K562 (cell line): ENCODE data around the gene OLIG1. TPM values are rescaled to one million over a fixed set of nuclear protein-coding genes. Genes with fewer than 3 reads are reported as not detected.

ENCODE experiments used
- ATAC-seq: fragments of 200-7000 bp; cut with Tn5 transposase; 3 replicates; pipeline ENCODE4 v1.9.1; 2020; ENCODE audit warnings: moderate library complexity
- BruUV-seq: library from RNA; stranded (reverse); fragments of 400-500 nt; replicated peaks from 2 replicates; lab custom pipeline; 2021; lab: Mats Ljungman, UMichigan
- CTCF ChIA-PET: fragments of 300-600 bp; formaldehyde crosslinking; extraction: SDS; loops from one replicate; lab custom pipeline; 2021; ENCODE audit warnings: low intra/inter-chr PET ratio; lab: Yijun Ruan, JAX
- POLR2A ChIA-PET: fragments of 300-600, 350-650 bp; sonication (Branson Sonifier 250); formaldehyde crosslinking; extraction: SDS; loops from one replicate; lab custom pipeline; 2021; ENCODE audit warnings: antibody characterized with exemption, inconsistent platforms; lab: Yijun Ruan, JAX
- DNase-seq, 4 experiments: peaks; one replicate each; pipeline versions ENCODE4 v3.0.0 to v3.0.0-alpha.2; 2011 to 2018; ENCODE audit warnings: low spot score in 3 of 4, mixed read lengths in 3 of 4; ENCODE audit errors: extremely low read depth in 1 of 4
- FAIRE-seq: peaks from 2 replicates; lab custom pipeline; 2011; peaks lifted over from hg19 to GRCh38; lab: Jason Lieb, UNC
- H2AFZ ChIP-seq: 2 replicates; pipeline ENCODE4 v1.6.0; 2011; ENCODE audit warnings: low read depth, low read length, control low read depth, inconsistent platforms
- H3K27ac ChIP-seq: fragments of 200-600 bp; 3 replicates; pipeline ENCODE4 v1.8.0; 2011; ENCODE audit warnings: low read depth, mild to moderate bottlenecking, control low read depth, inconsistent platforms, low read length, moderate library complexity, mixed read lengths; ENCODE audit errors: extremely low read depth
- H3K27me3 ChIP-seq, 2 experiments: fragments of 300-600 bp in 1 of 2; 2 replicates in 1 of 2; 3 replicates in 1 of 2; pipeline versions ENCODE4 v1.6.0 to v1.8.0; 2011; ENCODE audit warnings: inconsistent platforms in 2 of 2, low read length in 2 of 2, mild to moderate bottlenecking in 1 of 2, mixed read lengths in 1 of 2, moderate library complexity in 1 of 2; ENCODE audit not compliant: control insufficient read depth in 2 of 2, insufficient read depth in 2 of 2
- H3K36me3 ChIP-seq: fragments of 300-600 bp; 3 replicates; pipeline ENCODE4 v1.8.0; 2011; ENCODE audit warnings: mild to moderate bottlenecking, low read length, inconsistent platforms; ENCODE audit not compliant: control insufficient read depth, insufficient read depth
- H3K4me1 ChIP-seq, 2 experiments: fragments of 200-600 bp in 1 of 2; replicated peaks in 1 of 2; 2 replicates in 1 of 2; 3 replicates in 1 of 2; pipeline versions ENCODE4 v1.5.1 to v1.8.0; 2011; ENCODE audit warnings: inconsistent platforms in 2 of 2, low read length in 2 of 2, mild to moderate bottlenecking in 1 of 2, mixed read lengths in 1 of 2, moderate library complexity in 1 of 2; ENCODE audit not compliant: control insufficient read depth in 2 of 2, insufficient read depth in 2 of 2
- H3K4me2 ChIP-seq: 2 replicates; pipeline ENCODE4 v1.6.1; 2011; ENCODE audit warnings: low read length, control low read depth, inconsistent platforms, mixed read lengths; ENCODE audit not compliant: insufficient read depth
- H3K4me3 ChIP-seq: fragments of 200-600 bp; sonication (generic), shearing (Covaris generic); 2 replicates; pipeline ENCODE4 v1.5.1; 2016; ENCODE audit warnings: control low read depth, inconsistent platforms
- H3K79me2 ChIP-seq: fragments of 200-600 bp; 3 replicates; pipeline ENCODE4 v1.8.0; 2011; ENCODE audit warnings: low read length, inconsistent platforms; ENCODE audit not compliant: control insufficient read depth, insufficient read depth
- H3K9ac ChIP-seq, 2 experiments: 2 replicates each; pipeline versions ENCODE4 v1.6.0 to v1.6.1; 2011; ENCODE audit warnings: low read depth in 2 of 2, low read length in 2 of 2, control low read depth in 1 of 2, inconsistent platforms in 1 of 2, mild to moderate bottlenecking in 1 of 2, mixed read lengths in 1 of 2; ENCODE audit not compliant: insufficient read depth in 1 of 2
- H3K9me1 ChIP-seq: one replicate; pipeline ENCODE4 v1.6.0; 2011; ENCODE audit warnings: inconsistent platforms, mild to moderate bottlenecking, low read length, moderate library complexity; ENCODE audit not compliant: control insufficient read depth, insufficient read depth
- H3K9me3 ChIP-seq: replicated peaks from 2 replicates; pipeline ENCODE4 v1.5.1; 2011; ENCODE audit warnings: low read depth, low read length, inconsistent platforms; ENCODE audit not compliant: control insufficient read depth, insufficient read depth
- H4K20me1 ChIP-seq: replicated peaks from 2 replicates; pipeline ENCODE4 v1.6.1; 2011; ENCODE audit warnings: low read length, inconsistent platforms, mixed read lengths; ENCODE audit not compliant: control insufficient read depth, insufficient read depth
- CBFA2T2 ChIP-seq: fragments of 450-650 bp; conservative IDR thresholded peaks from 2 replicates; pipeline ENCODE4 v1.6.1; 2017; ENCODE audit warnings: mild to moderate bottlenecking
- MAZ ChIP-seq, 2 experiments: fragments of 450-650 bp in 1 of 2; sonication (generic) in 1 of 2; formaldehyde crosslinking; IDR thresholded peaks in 1 of 2; conservative IDR thresholded peaks in 1 of 2; 2 replicates each; pipeline versions ENCODE4 v1.4.0 to v1.5.0; 2020; ENCODE audit warnings: mild to moderate bottlenecking in 1 of 2, missing genetic modification reagents in 1 of 2
- NELFE ChIP-seq: IDR thresholded peaks from 2 replicates; pipeline ENCODE4 v1.6.1; 2011; ENCODE audit warnings: mild to moderate bottlenecking; ENCODE audit not compliant: insufficient read depth, insufficient read length
- POLR3G ChIP-seq: IDR thresholded peaks from 2 replicates; pipeline ENCODE4 v1.6.1; 2011; ENCODE audit not compliant: insufficient read length, insufficient replicate concordance; ENCODE audit errors: extremely low read depth
- RCOR1 ChIP-seq, 2 experiments: IDR thresholded peaks; 2 replicates each; pipeline ENCODE4 v1.6.1; 2012; ENCODE audit warnings: low read depth in 2 of 2, low read length in 2 of 2, borderline replicate concordance in 1 of 2, improper control_type of control experiment in 1 of 2
- ZNF140 ChIP-seq: fragments of 250-450 bp; sonication (Bioruptor Pico); IDR thresholded peaks from 2 replicates; pipeline ENCODE4 v1.8.0; 2021; ENCODE audit warnings: moderate library complexity, mild to moderate bottlenecking, inconsistent platforms
- ZNF561 ChIP-seq: fragments of 450-650 bp; formaldehyde crosslinking; conservative IDR thresholded peaks from 2 replicates; pipeline ENCODE4 v1.4.0; 2020; ENCODE audit warnings: mild to moderate bottlenecking, moderate library complexity
- ZNF77 ChIP-seq: fragments of 250-450 bp; sonication (Bioruptor Pico); IDR thresholded peaks from 2 replicates; pipeline ENCODE4 v1.5.0; 2020
- ZNF778 ChIP-seq: fragments of 450-650 bp; formaldehyde crosslinking; IDR thresholded peaks from 2 replicates; pipeline ENCODE4 v1.4.0; 2020; ENCODE audit warnings: mild to moderate bottlenecking, moderate library complexity
- WGBS: fragments of 100-300 bp; shearing (Covaris generic); methylation state at CpG from one replicate; pipeline ENCODE4 v1.1.6; 2016; ENCODE audit warnings: low coverage, mixed read lengths; ENCODE audit not compliant: insufficient coverage; ENCODE audit errors: missing lambda C conversion rate; 5-methylcytosine and 5-hydroxymethylcytosine counted together
- in situ Hi-C: fragments of 300-500 bp; cut with MboI; formaldehyde crosslinking; loops from 4 replicates; pipeline ENCODE4 v1.15.0; 2018; ENCODE audit warnings: inconsistent platforms, mixed read lengths
- intact Hi-C: fragments of 100-400 bp; cut with micrococcal nuclease; formaldehyde crosslinking; loops from 2 replicates; pipeline ENCODE4 v1.14.2; 2022
- polyA plus RNA-seq, 8 experiments: library from polyadenylated mRNA; depleted of rRNA in 4 of 8; stranded (reverse) in 5 of 8; unstranded in 3 of 8; fragments of >200 nt; fragmentation: Nextera tagmentation in 2 of 8; fragmentation: Illumina TruSeq in 1 of 8; extraction: Ambion mirVana in 2 of 8; extraction: Trizol in 1 of 8; gene quantifications; 2 replicates each; pipeline versions ENCODE4 v1.2.1 to v1.2.3, GENCODE V29; 2011 to 2014; ENCODE audit warnings: inconsistent platforms in 1 of 8, missing spikeins in 1 of 8
- total RNA-seq, 7 experiments: library from RNA; depleted of rRNA in 6 of 7; stranded (reverse); fragments of >200 nt in 6 of 7; fragmentation: Illumina TruSeq in 2 of 7; extraction: Trizol in 2 of 7; gene quantifications; 2 replicates each; pipeline versions ENCODE4 v1.2.1 to v1.2.3, GENCODE V29; 2011 to 2021; ENCODE audit warnings: low replicate concordance in 1 of 7
- TF ChIP-seq, protein P1 (sequence below): fragments of 250-450 bp; sonication (Bioruptor Pico); IDR thresholded peaks from 2 replicates; pipeline ENCODE4 v1.5.0; 2020; ENCODE audit warnings: mild to moderate bottlenecking

OLIG1 gene
- total and polyA plus RNA-seq, 9 of the 15 experiments (the other 6 are each of a cell fraction or from before 2014, with no cell fraction given): not detected

- ATAC-seq: no peak
- in situ Hi-C loops (no loop called here), intact Hi-C loops (no loop called here)
- no peaks in the 10 kb centered on the region for H3K36me3 ChIP-seq
- H3K9ac ChIP-seq: no peak overlapping the region
- no peak overlapping the region for H3K27ac ChIP-seq
- WGBS: 1% methylated on average over 4 of the region's 4 CpGs
- no peaks in the 10 kb centered on the region for H3K9me3 ChIP-seq
- H3K27me3 ChIP-seq: peaks cover 60 to 71% of the 10 kb centered on the region in 2 experiments
- no TSS peak for BruUV-seq
- peaks cover 0 to 7% of the 10 kb centered on the region in 2 experiments; a peak in 2 of 5 replicates for H3K4me1 ChIP-seq
- no peak overlapping the region for H3K4me3 ChIP-seq
- no peak for FAIRE-seq
- no peak for TF ChIP-seq NELFE
- H4K20me1 ChIP-seq: peaks cover 3% of the 10 kb centered on the region; the same call in 1 of the 2 replicates
- no peak overlapping the region for H2AFZ ChIP-seq
- no peak for DNase-seq
- ChIA-PET POLR2A (interaction anchor here (1.5 kb wide), 1 partner anchor 10 kb away, joined by 5 read pairs; no protein-coding TSS in a partner anchor), CTCF (no interaction called here)
- H3K4me2 ChIP-seq: no peak overlapping the region
- no peaks in the 10 kb centered on the region for H3K79me2 ChIP-seq
- no peaks in the 10 kb centered on the region for H3K9me1 ChIP-seq
Observed at GRCh38 chr21:33108228-33108627, 38.3 kb downstream of the OLIG1 start.

DNA sequence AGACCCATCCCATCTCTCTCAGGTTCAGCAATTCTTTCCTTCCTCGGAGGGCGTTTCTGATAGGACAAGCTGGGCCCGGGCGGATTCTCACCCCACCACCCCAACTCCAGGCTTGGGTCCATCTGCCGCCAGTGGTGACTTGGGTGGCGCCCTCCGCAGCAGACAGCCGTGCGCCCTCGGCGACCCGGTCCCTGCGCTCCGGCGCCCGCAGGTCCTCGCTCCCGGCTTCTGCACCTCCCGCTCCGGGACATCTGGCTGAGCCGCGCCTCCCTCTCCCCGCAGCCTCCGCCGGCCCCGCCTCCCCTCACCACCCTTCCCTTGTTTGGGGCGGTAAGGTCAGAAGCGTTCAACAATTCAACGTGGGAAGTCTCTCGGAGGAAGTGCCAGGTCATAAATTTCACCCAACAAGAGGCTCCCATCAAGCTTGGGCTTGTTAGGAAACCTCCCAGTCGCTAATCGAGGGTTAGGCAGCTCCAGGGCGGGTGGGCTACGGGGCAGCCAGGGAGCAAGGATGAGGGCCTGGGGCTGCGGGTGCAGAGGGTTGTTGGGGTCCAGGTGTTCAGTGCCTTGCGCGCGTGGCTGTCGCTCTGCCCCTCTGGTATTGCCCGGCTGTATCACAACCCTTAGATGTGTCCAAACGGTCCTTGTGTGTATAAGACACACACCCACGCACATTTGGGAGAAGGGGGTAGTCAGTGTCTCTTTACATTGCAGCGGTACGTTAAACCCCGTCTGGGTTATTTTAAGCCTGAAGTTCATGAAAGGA is 39.8 kb downstream of the OLIG1 start:
- no peaks in the 10 kb centered on the region for H3K79me2 ChIP-seq
- no peak for TF ChIP-seq MAZ (CRISPR knock-in tag; conservative IDR thresholded peaks at IDR 0.05 in 1 of 2, IDR thresholded peaks at IDR 0.05 in 1 of 2)
- TF ChIP-seq CBFA2T2: no peak
- TF ChIP-seq, protein P1, sequence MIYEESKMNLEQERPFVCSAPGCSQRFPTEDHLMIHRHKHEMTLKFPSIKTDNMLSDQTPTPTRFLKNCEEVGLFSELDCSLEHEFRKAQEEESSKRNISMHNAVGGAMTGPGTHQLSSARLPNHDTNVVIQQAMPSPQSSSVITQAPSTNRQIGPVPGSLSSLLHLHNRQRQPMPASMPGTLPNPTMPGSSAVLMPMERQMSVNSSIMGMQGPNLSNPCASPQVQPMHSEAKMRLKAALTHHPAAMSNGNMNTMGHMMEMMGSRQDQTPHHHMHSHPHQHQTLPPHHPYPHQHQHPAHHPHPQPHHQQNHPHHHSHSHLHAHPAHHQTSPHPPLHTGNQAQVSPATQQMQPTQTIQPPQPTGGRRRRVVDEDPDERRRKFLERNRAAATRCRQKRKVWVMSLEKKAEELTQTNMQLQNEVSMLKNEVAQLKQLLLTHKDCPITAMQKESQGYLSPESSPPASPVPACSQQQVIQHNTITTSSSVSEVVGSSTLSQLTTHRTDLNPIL: no peak
- TF ChIP-seq ZNF561 (CRISPR knock-in tag): no peak
- TF ChIP-seq RCOR1 (IDR thresholded peaks at IDR 0.05; ENCODE audit: borderline replicate concordance in 1 of 2, low read depth in 2 of 2, low read length in 2 of 2): no peak
- TF ChIP-seq ZNF778: no peak
- no peak for TF ChIP-seq ZNF77 (CRISPR knock-in tag)
- no peak for TF ChIP-seq POLR3G
- TF ChIP-seq ZNF140 (CRISPR knock-in tag): no peak
- in situ Hi-C loops (no loop called here), intact Hi-C loops (no loop called here)
- peaks cover 3% of the 10 kb centered on the region; the same call in 1 of the 2 replicates for H4K20me1 ChIP-seq
- ATAC-seq (peak; percentile 63; the same call in 2 of the 3 replicates), FAIRE-seq (no peak), DNase-seq (peak in 1 of 4 experiments; percentile 22)
- peaks cover 0 to 7% of the 10 kb centered on the region in 2 experiments; a peak in 2 of 5 replicates for H3K4me1 ChIP-seq
- H3K4me2 ChIP-seq: no peak overlapping the region
- no peaks in the 10 kb centered on the region for H3K36me3 ChIP-seq
- ChIA-PET POLR2A (interaction anchor here (0.7 kb wide), 1 partner anchor 56 kb away, joined by 3 read pairs; no protein-coding TSS in a partner anchor), CTCF (no interaction called here)
- no TSS peak for BruUV-seq
- H2AFZ ChIP-seq: no peak overlapping the region
- 7% methylated on average over 41 of the region's 45 CpGs for WGBS
- no peak overlapping the region for H3K9ac ChIP-seq
- H3K4me3 ChIP-seq: no peak overlapping the region
- H3K9me1 ChIP-seq: no peaks in the 10 kb centered on the region
- no peaks in the 10 kb centered on the region for H3K9me3 ChIP-seq
- no peak overlapping the region for H3K27ac ChIP-seq
- peaks cover 63 to 69% of the 10 kb centered on the region in 2 experiments for H3K27me3 ChIP-seq
